ENCODE results near the gene PLOD2. TPM values are rescaled to one million over a fixed set of nuclear protein-coding genes. Genes with fewer than 3 reads are reported as not detected.
A peak's percentile ranks its signal among the peaks of the same experiment; 100 is the strongest.

The PLOD2 gene
- total RNA-seq, 6 experiments from 2014 or later = 22.7 to 196 (median 57.6) TPM

- Histone ChIP-seq H3K27me3 (no peaks in the 10 kb centered on the region), H3K27ac (peak overlapping the region; percentile 42 to 98 (median 97)), H3K36me3 (no peaks in the 10 kb centered on the region), H3K4me1 (peaks cover 0 to 50% (median 10%) of the 10 kb centered on the region in 4 donors), H3K4me3 (no peak overlapping the region), H3K9me3 (no peaks in the 10 kb centered on the region)
- 22% methylated on average over 2 of the region's 2 CpGs for WGBS (ENCODE audit: insufficient coverage, low coverage, low lambda C conversion rate, missing lambda C conversion rate)
- peak in 3 of 4 donors; percentile 6 to 48 (median 25) for ATAC-seq
- no peak for DNase-seq
- peak; percentile 14 for TF ChIP-seq POLR2A (IDR thresholded peaks at IDR 0.05)
- TF ChIP-seq CTCF (IDR thresholded peaks at IDR 0.05) = peak; percentile 16 to 82 (median 24)
- intact Hi-C loops (cut with DNase I) = no loop called here
Measured at GRCh38 chr3:146163584-146163983, 2.6 kb upstream of the PLOD2 start.

DNA sequence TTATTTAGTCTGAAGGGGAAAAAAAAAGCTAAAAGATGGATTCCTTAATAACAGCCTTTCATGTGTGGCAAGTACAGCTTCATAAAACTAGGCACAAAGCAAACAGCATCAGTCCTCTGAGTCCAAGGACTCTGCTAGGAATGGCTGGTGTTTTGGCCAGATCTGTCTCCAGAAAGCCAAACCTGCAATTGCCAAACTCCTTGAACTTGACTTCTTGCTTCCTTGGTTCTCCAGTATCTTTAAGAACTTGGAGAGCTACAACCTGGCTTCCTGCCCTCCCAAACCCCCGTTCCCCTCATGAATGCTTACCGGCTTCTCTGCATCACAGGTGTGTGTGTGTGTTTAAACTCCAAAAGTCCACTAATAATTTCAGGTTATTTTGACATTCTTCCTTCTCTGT lies 1.6 kb upstream of the PLOD2 start:
- Histone ChIP-seq H3K4me3 (no peak overlapping the region), H3K9me3 (no peaks in the 10 kb centered on the region), H3K4me1 (peaks cover 0 to 53% (median 13%) of the 10 kb centered on the region in 4 donors), H3K27me3 (no peaks in the 10 kb centered on the region), H3K27ac (peak overlapping the region; percentile 97 to 98 (median 98)), H3K36me3 (no peaks in the 10 kb centered on the region)
- DNase-seq (no peak), ATAC-seq (no peak)
- TF ChIP-seq POLR2A (IDR thresholded peaks at IDR 0.05) = no peak
- TF ChIP-seq CTCF (IDR thresholded peaks at IDR 0.05) = no peak
- 6% methylated on average over 2 of the region's 2 CpGs for WGBS (ENCODE audit: insufficient coverage, low coverage, low lambda C conversion rate, missing lambda C conversion rate)
- intact Hi-C loops (cut with DNase I) = no loop called here

DNA sequence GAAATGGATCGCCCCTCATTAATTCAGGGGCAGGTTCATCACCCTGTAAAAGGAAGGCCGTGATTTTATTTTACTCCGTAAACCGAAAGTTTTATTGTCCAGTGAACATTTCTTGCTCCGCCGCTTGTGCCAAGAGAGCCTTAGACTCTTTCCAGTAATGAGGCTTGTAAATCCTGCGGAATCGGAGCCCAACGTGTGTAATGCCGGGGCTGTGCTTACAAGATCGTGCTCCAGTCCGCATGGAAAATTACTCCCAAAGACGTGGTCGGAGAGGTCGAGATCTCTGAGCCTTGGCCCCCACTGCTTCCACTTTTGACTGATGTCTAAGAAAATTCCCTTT lies 649 bp upstream of the PLOD2 start:
- H3K9me3 ChIP-seq = no peaks in the 10 kb centered on the region
- intact Hi-C loops (cut with DNase I) = no loop called here
- H3K27me3 ChIP-seq = no peaks in the 10 kb centered on the region
- H3K4me1 ChIP-seq = peaks cover 0 to 52% (median 17%) of the 10 kb centered on the region in 4 donors
- ATAC-seq (peak; percentile 2 to 34 (median 6)), DNase-seq (peak in 2 of 3 donors; percentile 31 to 57)
- WGBS (ENCODE audit: insufficient coverage, low coverage, low lambda C conversion rate, missing lambda C conversion rate) = 6% methylated on average over 12 of the region's 15 CpGs
- peak overlapping the region; percentile 62 to 67 (median 67) for H3K4me3 ChIP-seq
- no peak for TF ChIP-seq POLR2A (IDR thresholded peaks at IDR 0.05)
- no peaks in the 10 kb centered on the region for H3K36me3 ChIP-seq
- peak overlapping the region; percentile 97 to 98 (median 98) for H3K27ac ChIP-seq

- Histone ChIP-seq H3K36me3 (no peaks in the 10 kb centered on the region), H3K4me3 (peak overlapping the region; percentile 62 to 67 (median 67)), H3K27me3 (no peaks in the 10 kb centered on the region), H3K9me3 (no peaks in the 10 kb centered on the region), H3K4me1 (peaks cover 0 to 51% (median 22%) of the 10 kb centered on the region in 4 donors), H3K27ac (peak overlapping the region; percentile 97 to 98 (median 98))
- WGBS (ENCODE audit: insufficient coverage, low coverage, low lambda C conversion rate, missing lambda C conversion rate) = 2% methylated on average over 15 of the region's 35 CpGs
- intact Hi-C loops (cut with DNase I) = no loop called here
- ATAC-seq (peak; percentile 29 to 65 (median 52)), DNase-seq (peak; percentile 40 to 72 (median 66))
- TF ChIP-seq CTCF (IDR thresholded peaks at IDR 0.05) (peak; percentile 27 to 49 (median 40)), POLR2A (IDR thresholded peaks at IDR 0.05) (peak; percentile 10)
Measured at GRCh38 chr3:146160321-146160963, 542 bp downstream of the PLOD2 start.

DNA sequence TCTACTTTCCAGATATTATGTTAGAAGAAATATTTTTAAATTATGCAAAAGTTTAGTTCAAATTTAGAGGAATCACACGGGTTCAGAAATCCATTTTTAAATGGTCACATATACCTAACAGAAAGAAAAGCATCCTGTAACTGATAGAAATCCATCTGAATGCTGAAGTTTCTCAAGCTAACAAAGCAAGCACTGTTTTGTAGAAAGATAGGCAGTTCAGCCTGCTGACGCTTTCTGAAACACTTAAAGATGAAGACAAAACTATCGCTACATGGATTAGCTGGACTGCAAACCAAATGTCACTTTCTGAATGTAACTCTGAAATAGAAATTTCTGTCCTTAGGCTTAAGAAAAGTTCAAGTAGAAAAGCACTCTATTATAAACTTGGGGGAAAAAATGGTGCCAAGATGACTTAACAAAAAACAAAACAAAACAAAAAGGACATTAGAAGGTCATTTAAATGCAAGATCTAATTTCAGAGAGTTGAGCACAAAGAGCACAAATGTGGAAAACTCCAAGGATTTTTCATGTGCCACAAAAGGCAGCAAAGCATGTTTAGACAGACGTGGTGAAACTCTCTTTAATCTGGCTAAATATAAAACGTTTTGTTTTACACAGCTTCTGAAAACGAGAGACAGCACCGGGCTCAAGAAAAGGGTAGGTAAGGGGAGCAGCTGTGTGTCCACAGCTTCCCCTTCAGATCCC lies 1.2 kb downstream of the PLOD2 start:
- TF ChIP-seq CTCF (IDR thresholded peaks at IDR 0.05) (no peak), POLR2A (IDR thresholded peaks at IDR 0.05) (no peak)
- Histone ChIP-seq H3K4me1 (peaks cover 0 to 52% (median 22%) of the 10 kb centered on the region in 4 donors), H3K4me3 (peak overlapping the region; percentile 62 to 67 (median 67)), H3K36me3 (no peaks in the 10 kb centered on the region), H3K27me3 (no peaks in the 10 kb centered on the region), H3K27ac (peak overlapping the region; percentile 97 to 98 (median 98)), H3K9me3 (no peaks in the 10 kb centered on the region)
- intact Hi-C loops (cut with DNase I) = no loop called here
- DNase-seq (no peak), ATAC-seq (no peak)
- WGBS (ENCODE audit: insufficient coverage, low coverage, low lambda C conversion rate, missing lambda C conversion rate) = 7% methylated on average over 7 of the region's 7 CpGs
